CD4-positive, alpha-beta T cell treated with Interleukin-15 for 1 hour (primary cell): ENCODE data around the gene AFTPH.

ENCODE experiments used
- DNase-seq: peaks from one replicate; pipeline ENCODE4 v3.0.0-alpha.2; 2020

AFTPH gene

DNA sequence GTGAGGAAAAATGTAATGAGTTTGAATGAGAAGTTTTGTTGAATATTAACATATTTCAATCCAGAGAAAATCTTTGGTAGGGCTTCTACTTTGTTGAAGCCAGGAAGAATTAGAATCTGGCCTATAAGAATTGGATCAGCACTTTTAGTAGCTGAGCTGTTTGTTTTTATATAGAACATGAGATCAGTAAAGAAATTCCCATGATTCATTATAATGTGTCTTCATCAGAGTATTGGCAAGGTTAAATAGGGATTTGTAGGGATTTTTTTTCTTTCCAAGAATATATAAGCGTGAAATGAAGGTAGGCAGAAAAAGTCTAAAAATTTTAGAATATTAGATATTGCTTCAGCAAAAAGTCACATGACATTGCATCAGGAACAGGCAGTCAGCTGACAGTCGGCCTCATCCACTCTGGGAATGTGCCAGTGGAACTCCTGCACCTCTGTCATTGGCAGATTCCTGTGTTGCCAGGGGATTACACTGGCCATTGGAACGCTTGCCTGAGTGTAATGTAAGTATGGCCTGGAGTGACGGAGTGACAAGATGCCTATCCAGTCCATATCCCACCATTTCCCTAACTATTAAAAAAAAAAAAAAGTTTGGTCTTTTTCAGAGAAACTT lies 69.0 kb downstream of the AFTPH start:
- no peak for DNase-seq

DNA sequence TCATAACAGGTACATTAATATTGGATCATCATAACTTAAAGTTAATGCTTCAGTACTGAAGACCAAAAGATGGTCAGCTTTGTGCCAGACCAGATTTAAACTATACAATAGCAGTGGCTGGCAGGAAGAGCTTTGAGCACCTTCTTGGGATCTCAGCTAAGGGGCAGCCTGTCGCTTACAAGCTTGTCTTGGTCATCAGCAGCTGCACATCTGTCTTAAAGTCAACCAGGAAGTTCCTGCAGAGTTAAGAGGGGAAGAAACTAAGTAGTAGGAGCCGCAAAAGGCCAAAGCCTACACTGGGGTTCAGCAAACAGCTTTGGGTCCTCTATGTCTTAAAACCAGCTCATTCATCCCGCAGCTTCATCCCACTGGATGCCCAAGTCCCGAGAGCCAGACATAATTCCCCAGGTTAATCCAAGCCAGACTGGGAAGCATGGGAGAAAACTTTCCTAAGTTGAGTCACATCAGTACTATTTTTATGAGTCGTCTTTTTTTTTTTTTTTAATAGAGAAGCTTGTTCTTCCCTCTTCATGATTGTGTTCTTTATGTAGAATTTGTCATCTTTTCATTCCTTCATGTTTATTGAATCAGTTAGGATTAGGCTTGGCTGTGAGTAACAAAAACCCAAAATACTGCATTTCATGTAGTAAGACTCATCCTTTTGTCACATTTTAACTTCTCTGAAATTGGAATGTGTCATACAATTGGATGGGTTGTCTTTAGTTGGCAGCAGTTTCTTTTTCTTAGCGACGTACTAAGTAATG lies 70.3 kb downstream of the AFTPH start:
- DNase-seq, result no peak

DNA sequence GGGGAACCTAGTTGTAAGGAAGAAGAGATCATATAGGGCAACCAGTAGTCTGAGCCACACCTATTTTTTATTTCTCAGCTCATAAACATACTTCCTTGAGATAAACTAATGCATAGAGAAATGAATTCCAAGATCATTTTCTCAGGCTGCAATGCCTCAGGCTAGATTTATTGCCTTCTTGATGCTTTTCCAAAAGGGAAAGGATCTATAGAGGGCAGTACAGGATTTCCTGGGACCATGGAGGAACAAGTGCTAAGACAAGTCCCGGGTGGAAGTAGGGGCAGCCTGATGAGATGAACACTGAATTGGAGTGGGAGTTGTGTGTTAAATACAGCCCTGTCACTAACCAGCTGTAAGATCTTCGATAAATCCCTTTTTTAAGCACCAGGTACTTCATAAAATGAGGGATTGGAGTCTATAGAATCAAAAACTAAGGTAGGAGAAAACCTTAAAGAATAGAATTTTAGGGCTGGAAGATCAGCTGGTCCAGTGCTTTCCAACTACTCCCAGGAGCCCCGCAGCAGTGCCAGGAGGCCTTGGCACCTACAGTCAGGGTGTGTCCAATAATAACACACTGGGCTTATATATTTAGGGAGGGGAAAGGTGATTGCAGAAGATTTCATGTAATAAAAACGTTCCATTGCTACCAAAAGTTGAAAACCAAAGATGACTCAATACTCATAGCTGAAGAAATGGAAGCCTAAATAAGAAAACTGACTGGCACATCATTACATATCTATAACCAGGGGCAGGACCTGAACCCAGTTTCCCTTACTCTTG lies 71.5 kb downstream of the AFTPH start:
- DNase-seq, result no peak

DNA sequence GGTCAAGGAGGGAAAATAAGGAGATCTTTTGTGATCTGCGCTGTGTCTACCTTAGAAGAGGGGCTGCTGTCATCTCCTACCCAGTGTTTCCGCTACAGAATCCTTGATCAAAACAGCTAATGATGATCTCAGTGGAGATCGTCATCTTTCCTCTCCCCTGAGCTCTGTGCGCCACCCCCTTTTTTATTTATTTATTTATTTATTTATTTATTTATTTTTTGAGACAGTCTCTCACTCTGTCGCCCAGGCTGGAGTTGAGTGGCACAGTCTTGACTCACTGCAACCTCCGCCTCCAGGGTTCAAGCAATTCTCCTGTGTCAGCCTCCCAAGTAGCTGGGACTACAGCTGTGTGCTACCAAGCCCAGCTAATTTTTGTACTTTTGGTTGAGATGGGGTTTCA lies 74.1 kb downstream of the AFTPH start:
- DNase-seq, result no peak

DNA sequence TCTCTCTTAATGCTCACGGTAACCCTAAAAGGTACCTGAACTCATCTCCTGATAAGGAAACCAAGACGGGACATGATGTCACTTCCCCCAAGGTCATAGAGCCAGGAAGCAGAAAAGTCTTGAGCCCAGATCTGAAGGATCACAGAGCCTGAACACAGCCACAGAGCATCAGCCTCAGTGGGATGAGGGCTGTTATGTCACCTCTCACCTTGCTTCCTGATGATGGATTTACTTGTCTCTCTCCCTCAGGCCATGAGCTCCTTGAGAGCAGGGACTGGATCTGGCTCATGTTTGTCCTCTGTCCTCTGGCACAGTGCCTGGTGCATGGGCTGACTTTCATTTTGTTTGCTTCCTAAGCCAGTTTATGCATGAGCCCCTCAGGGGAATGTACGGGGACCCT lies 75.3 kb downstream of the AFTPH start:
- no peak for DNase-seq

DNA sequence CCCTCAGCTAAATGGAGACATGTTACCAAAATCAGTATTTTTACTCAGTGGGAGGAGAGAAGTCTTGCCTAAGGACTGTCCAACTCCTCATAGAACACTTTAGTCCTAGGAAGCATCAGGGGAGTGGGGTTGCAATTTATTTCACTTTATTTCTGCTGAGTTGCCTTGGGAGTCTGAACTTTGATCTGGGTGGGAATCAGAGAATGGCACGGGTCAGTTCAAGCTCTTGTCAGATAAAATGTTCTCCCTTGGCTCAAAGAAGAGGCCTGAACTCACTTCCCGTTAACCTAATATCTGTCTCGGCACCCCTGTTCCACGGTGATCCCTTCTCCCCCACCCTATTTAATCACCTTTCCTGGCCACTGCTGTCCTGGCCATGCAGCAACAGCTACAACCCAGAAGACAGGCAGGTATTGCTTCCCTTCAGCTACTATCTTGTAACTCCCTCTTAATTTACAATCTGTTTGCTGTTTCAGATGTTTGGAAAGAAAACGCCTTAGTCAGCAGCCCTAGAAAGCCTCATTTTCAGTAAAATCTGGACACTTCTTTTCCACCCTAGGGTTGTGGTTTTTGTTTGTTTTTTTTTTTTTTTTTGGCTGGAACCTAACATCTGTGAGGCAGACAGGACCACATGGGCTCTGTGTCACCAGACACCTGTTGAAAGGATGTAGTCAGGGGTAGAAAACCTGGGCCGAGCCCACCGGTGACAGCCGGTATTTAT lies 77.1 kb downstream of the AFTPH start:
- DNase-seq, result no peak

DNA sequence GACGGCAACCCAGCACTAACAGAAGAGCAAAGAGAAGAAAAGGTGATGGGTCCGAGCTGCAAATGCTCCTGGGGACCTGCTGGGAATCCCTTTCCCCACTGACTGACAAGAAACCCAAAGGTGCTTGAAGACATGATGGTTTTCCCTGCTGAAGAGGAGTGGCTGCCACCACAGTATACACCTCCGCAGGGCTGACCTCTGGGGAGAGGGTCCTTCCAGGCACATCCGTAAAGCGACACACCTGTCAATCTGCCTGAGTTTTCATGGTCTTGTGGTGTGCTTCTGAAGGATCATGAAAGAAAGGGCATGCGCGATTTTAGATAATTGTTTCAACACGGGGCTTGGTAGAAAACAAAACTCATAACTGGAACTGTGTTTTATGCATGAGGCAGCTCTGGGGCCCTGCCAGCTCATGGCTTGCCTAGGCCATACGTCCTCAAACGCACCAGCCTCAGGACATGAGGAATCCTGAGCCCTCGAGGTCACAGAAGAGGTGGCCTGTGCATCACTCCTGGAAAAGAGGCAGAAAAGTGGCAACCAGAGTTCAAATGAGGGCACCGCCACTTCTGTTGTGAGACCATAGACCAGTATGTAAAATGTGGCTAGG lies 77.8 kb downstream of the AFTPH start:
- no peak for DNase-seq

DNA sequence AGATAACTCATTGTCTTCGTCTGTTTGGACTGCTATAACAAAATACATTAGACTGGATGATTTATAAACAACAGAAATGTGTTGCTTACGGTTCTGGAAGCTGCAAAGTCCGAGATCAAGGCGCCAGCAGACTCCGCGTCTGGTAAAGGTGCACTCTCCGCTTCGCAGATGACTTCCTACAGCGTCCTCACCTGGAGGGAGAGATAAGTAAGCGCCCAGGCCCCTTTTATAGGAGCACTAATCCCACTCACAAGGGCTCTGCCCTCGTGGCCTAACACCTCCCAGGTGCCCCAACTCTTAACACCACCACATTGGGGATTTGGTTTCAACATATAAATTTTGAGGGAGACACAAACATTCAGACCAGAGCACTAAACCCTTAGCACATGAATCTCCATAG lies 78.3 kb downstream of the AFTPH start:
- no peak for DNase-seq

DNA sequence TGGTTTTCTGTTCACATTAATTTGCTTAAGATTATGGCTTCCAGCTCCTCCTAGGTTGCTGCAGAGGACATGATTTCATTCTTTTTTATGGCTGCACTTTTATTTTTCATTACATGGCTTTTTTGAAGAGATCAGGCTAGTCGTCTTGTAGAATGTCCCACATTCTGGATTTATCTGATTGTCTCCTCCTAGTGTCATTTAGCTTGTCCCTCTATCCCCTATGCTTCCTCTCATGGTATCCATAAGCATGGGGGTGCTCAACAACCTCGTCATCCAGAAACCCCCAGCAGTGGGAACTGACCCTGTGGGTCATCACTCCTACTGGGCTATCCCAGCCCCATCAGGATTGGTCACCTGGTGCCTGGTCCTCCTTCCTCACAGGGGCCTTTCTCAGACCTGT lies 80.0 kb downstream of the AFTPH start:
- DNase-seq, result no peak

DNA sequence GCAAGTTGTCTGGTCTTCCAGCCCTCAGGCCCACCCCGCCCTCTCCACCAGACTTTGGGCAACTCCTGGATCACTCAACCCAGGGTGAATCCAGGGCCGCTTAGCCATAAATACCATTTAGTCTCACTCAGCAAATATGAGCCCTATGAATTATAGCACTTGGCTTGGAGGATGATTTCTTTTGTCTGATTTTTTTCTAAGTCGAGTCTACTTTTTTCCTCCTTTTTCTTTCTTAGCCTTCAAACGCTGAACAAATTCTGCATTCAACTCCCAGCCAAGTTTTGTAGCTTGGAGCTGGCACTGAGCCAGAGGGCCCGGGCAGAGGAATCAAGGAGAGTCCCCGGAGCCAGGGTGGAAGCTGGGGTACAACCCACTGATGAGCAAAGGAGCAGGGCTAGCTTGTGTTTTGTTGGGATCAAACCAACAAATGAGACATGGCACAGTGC lies 80.9 kb downstream of the AFTPH start:
- no peak for DNase-seq

DNA sequence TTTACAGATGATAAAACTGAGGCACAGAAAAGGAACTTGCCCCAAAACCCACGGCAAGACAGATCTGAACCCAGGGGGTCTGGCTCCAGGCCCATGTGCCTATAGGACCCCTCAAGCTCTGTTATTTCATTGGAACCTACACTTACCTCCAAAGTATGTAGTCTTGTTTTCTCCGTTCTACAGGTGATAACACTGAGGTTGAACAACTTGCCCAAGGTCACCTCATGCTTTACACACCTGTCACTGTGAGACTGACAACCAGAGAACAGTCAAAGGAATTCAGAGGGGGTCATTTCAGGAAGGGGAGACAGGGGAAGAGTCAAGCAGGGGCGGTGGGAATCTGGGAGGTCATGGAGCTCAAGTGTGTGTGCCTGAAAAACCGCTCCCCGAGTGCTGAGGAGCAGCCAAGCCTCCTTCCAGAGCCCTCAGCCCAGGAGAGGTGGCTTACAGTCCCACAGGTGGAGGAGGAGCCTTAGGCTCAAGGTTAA lies 81.9 kb downstream of the AFTPH start:
- DNase-seq, result no peak

DNA sequence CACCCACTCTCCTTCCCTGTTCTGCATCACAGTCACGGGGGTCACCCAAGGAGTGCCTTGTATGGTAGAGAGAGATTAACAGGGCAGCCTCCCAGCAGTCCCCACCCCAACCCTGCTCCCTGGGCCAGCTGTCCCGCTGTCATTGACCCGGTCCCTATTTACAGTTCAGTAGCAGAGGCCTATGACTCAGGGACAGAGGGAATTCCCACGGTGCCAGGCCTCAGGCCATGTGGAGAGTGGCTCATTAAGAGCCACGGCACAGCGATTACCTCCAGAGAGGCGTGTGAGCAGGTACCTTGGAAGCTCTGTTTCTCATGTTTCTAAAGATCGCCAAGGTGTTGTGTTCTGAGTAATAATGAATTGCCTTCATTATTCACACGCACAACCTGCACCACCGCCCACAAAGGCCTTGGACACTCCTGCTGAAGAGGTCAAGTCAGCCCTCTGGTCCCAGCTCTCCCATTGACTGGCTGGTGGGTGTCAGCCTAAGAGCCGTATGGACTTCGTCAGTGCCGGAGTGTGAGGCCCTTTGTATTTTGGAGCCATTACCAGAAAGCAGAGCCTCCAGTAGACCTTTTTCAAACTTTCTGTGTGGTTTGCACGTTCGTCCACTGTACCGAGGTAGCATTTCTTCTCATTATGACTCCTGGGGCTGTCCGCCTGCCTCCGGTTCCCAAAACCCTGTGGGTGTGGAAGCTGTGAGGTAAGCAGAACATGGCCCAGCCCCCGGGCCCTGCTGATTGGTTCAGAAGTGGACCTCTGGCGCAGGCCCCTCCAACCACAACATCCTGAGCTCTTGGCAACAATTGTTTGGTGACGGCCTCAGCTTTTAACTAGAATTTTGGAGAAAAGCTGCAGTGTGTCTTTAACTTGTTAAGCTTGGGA lies 82.6 kb downstream of the AFTPH start:
- peak; percentile 92 for DNase-seq

DNA sequence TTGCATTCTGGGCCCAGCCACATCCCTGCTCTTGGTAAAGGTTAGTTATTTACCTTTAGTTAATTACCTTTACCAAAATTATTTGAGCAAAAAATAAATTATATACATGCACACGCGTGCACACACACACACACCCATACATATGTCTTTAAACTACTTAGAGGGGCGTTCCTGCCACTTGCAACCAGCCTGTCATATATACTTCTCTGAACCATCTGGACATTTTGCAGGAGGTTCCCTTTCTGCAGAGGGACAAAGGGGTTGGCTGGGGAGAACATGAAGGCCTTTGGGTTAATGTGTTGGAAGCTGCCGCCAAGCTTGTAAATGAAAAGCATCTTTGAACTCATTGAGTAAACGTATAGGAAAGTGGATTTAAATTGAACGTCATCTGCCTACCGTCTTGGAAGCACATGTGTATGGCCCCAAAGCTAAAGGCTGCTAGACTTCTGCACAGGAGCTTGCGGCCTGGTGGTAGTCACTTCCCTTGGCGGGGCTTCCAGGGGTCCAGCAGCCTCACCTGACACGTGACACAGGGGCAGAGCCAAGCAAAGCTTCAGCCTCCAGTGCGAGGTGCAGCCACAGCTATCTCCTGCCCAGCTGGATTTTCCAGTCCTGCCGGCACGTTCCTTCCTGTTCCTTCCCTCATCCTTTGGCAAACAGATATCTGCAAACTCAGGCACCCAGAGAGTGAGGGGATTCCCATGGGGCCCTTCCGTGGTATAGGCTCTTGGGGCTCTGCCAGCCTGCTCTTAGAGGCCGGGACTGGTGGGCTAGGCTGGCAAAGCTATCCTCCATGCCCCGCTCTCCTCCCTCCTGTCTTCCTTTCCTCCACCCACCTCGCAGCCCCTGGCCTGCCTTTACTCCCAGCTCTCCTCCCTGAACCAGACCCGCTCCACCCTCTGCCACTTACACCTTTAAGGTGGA lies 83.5 kb downstream of the AFTPH start:
- no peak for DNase-seq

DNA sequence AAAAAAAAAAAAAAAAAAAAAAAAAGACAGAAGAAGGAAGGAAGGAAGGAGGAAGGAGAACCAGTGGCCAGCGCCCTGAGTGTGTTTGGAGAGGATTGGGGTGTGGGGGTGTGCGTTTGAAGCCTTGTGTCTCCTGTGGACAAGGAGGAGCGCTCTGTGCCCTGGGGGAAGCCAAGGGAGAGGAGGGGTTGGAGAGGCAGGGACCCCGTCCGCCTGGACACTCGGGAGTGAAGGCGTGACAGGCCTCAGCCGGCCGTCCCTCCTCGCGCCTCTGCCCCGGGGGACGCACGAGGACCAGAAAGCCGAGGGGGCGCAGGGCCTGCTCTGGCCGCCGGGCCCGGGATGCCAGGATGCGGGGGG lies 84.7 kb downstream of the AFTPH start:
- DNase-seq, result no peak

DNA sequence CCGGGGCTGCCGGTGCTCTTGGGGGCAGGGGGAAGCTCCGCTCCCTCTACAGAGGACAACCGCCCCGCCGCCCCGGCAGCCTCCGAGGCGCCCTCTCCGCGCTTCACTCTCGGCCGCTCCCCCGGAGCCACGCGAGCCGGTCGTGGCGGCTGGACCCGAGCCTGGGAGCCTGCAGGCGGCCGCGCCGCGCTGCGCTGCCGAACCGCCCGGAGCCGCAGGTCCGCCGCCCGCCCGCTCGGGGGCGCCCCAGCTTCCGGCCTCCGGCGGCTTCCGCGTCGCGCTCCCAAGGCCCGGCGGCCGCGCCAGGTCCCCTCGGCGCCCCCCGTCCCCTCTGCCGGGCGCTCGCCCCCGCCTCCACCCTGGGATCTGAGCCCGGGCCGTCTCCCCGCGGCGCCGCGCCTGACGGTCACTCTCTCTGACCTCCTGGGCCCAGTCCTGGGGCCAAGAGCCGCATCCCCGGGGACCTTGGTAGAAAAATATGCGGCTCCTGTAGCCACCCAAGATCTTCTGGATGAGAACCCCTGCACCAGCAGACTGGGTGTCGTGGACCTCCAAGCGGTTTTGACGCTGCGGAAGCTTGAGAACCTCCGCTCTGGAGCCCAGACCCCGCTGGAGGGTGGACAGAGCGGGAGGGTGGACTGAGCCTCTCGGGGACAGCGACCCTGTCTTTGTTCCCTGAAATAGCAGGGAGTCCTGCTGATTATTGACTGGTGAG lies 85.3 kb downstream of the AFTPH start:
- DNase-seq, result peak; percentile 73

DNA sequence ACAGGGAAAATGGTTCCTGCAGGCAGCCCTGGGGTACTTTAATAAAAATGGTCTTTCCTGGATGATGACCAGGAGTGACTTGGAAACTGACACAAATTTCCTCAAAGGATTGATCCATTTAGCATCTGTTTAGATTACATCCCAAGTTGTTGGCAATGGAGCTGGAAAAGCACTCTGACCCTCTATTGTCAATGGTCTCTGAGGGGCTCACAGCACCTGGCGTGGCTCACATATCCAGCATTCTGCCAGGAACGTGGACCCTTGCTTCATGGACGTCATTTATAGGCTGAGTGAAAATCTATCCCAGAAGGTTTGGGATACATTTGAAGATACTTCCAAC lies 85.8 kb downstream of the AFTPH start:
- DNase-seq, result no peak

DNA sequence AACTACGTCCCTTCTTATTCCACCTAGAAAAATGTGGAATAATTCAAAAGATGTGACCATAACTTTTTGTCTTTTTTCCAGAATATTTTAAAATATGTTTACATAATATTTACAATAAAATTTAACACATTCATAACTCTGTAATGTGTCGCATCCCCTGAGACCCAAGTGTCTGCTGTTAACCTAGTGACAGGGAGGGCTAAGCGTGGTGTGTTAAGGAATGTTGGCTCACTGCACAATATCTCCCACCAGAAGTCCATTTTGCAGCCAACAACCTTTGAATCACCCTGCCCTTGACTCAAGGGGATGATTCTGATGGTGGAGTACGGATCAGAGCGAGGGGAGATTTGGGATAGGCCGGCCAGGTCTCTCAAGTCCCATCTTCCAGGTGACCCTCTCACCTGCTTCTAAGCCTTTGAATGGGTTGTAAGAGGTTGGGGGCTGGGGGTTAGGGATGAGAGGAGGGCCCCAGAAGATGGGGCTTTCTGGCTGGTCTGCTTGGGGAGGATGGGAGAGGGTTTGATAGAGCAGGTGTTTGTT lies 86.3 kb downstream of the AFTPH start:
- DNase-seq, result no peak

DNA sequence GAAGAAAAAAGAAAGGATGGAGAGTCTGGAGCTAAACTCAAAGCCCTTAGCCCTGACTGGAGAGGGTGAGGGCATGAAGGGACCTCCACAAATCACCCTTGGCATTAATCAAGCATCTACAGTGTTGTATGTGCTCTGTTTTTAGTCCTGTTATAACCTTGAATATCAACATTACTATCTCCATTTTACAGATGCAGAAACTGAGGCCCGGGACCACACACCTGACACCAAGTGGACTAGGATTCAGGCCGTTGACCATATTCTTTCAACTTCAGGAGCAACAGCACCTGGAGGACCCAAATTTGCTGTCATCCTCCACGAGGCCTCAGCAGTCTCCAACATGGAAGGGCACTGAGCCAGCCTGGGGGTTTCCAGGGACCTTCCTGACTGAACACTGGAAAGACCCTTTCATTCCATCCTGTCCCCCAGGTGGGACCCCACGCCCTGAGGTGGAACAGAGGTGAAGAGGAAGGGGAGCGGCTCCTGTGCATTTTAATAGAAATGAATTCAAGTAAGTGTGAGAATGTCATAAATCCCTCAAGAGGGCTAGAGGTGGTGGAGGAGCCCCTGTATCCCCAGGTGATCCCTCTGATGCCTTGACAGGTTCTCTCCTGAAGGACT lies 88.6 kb downstream of the AFTPH start:
- no peak for DNase-seq

DNA sequence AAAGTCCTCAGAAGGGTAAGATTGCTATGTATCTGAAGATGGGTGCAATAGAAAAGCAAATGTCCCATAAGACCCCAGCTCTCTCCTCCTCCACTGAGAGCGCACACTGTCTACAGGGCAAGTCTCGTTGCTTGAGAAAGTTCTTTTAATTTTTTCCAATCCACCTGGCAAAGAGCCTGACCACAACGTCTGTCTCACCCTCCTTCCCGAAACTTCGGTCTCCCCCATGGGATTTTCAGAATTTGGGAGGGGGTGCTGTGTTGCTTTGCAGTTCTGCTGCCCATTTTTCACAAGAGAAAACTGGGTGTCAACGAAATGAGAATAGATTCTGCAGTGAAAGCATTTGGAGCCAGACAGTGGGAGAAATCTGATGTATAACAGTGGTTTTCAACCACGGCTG lies 89.1 kb downstream of the AFTPH start:
- DNase-seq, result no peak
